Cardiac fibroblast (primary cell): Measurements from ENCODE around the gene FUT7.

Experiments used
- DNase-seq, 2 donors: peaks; one replicate each; pipeline versions ENCODE4 v3.0.0 to v3.0.0-alpha.2; 2010; ENCODE audit warnings: low read depth in 2 of 2
- H3K4me3 ChIP-seq, 2 donors: replicated peaks in 1 of 2; 1 replicate in 1 of 2; 2 replicates in 1 of 2; pipeline ENCODE4 v1.5.1; 2011; ENCODE audit warnings: low read depth in 2 of 2, low read length in 2 of 2, mild to moderate bottlenecking in 2 of 2, moderate library complexity in 1 of 2
- CTCF ChIP-seq: IDR thresholded peaks from one replicate; pipeline ENCODE4 v1.5.1; 2011; ENCODE audit warnings: low read depth, mild to moderate bottlenecking, low read length, inconsistent platforms

FUT7 gene

GRCh38 chr9:137014166-137014565, 17.7 kb downstream of the FUT7 start:
- H3K4me3 ChIP-seq = no peak overlapping the region

GRCh38 chr9:137013571-137013940, 18.3 kb downstream of the FUT7 start:
- DNase-seq = no peak
- H3K4me3 ChIP-seq = no peak overlapping the region
- no peak for TF ChIP-seq CTCF

More at GRCh38 chr9:137014166-137014565, 17.7 kb downstream of the FUT7 start:
- no peak for TF ChIP-seq CTCF
- DNase-seq = no peak

GRCh38 chr9:137012694-137013570, 19.0 kb downstream of the FUT7 start:
- no peak for DNase-seq
- TF ChIP-seq CTCF = no peak
- no peak overlapping the region for H3K4me3 ChIP-seq

GRCh38 chr9:137011907-137012675, 19.8 kb downstream of the FUT7 start:
- no peak for DNase-seq
- TF ChIP-seq CTCF = no peak
- H3K4me3 ChIP-seq = no peak overlapping the region

GRCh38 chr9:137011156-137011555, 20.7 kb downstream of the FUT7 start:
- DNase-seq = no peak
- no peak overlapping the region for H3K4me3 ChIP-seq
- no peak for TF ChIP-seq CTCF

- DNase-seq = no peak
- H3K4me3 ChIP-seq = no peak overlapping the region
Observed at GRCh38 chr9:137009938-137010732, 21.8 kb downstream of the FUT7 start.

More at GRCh38 chr9:137009938-137010732, 21.8 kb downstream of the FUT7 start:
- no peak for TF ChIP-seq CTCF
